Neuronal stem cell (in vitro differentiated cells): ENCODE measurements around the gene GYPE.
"Not testable (repeated sequence)": the region's sequence is repeated elsewhere in the genome, so short reads cannot be mapped to it uniquely, and the experiment has no call there.

Experiments
- DNase-seq: peaks from one replicate; pipeline ENCODE4 v3.0.0-alpha.2; 2013; ENCODE audit warnings: low spot score
- H2AFZ ChIP-seq: one replicate; pipeline ENCODE4 v1.6.1; 2013; ENCODE audit warnings: mild to moderate bottlenecking, low read length, inconsistent platforms
- H2AK5ac ChIP-seq: 2 replicates; pipeline ENCODE4 v1.6.1; 2013; ENCODE audit warnings: low read depth, mild to moderate bottlenecking, inconsistent platforms, low read length, moderate library complexity, mixed read lengths
- H2BK120ac ChIP-seq: 2 replicates; pipeline ENCODE4 v1.6.1; 2013; ENCODE audit warnings: low read depth, mild to moderate bottlenecking, inconsistent platforms, low read length, moderate library complexity, mixed read lengths
- H2BK12ac ChIP-seq: one replicate; pipeline ENCODE4 v1.6.1; 2013; ENCODE audit warnings: low read length, inconsistent platforms
- H2BK15ac ChIP-seq: 2 replicates; pipeline ENCODE4 v1.6.1; 2013; ENCODE audit warnings: mild to moderate bottlenecking, low read length, inconsistent platforms, mixed read lengths
- H2BK5ac ChIP-seq: one replicate; pipeline ENCODE4 v1.6.1; 2013; ENCODE audit warnings: inconsistent platforms, mild to moderate bottlenecking, low read length, moderate library complexity
- H3K14ac ChIP-seq: one replicate; pipeline ENCODE4 v1.6.1; 2013; ENCODE audit warnings: low read length, inconsistent platforms
- H3K18ac ChIP-seq: 2 replicates; pipeline ENCODE4 v1.6.1; 2013; ENCODE audit warnings: low read length, inconsistent platforms
- H3K23ac ChIP-seq: 2 replicates; pipeline ENCODE4 v1.6.1; 2013; ENCODE audit warnings: low read depth, mild to moderate bottlenecking, mixed read lengths, low read length, inconsistent platforms; ENCODE audit not compliant: poor library complexity
- H3K27ac ChIP-seq: replicated peaks from 3 replicates; pipeline ENCODE4 v1.5.1; 2013; ENCODE audit warnings: low read length, inconsistent platforms
- H3K27me3 ChIP-seq, 3 experiments: 2 replicates each; pipeline ENCODE4 v1.6.1; 2013; ENCODE audit warnings: low read length in 3 of 3, mild to moderate bottlenecking in 2 of 3, inconsistent platforms in 1 of 3, low read depth in 1 of 3, mixed read lengths in 1 of 3, moderate library complexity in 1 of 3; ENCODE audit not compliant: control insufficient read depth in 3 of 3, insufficient read depth in 3 of 3
- H3K36me3 ChIP-seq, 2 donors: replicated peaks in 1 of 2; 2 replicates each; pipeline ENCODE4 v1.6.1; 2013; ENCODE audit warnings: low read length in 2 of 2; ENCODE audit not compliant: control insufficient read depth in 2 of 2, insufficient read depth in 2 of 2
- H3K4ac ChIP-seq: 2 replicates; pipeline ENCODE4 v1.6.1; 2013; ENCODE audit warnings: inconsistent platforms, mild to moderate bottlenecking, low read length, moderate library complexity
- H3K4me1 ChIP-seq, 2 donors: 1 replicate in 1 of 2; 2 replicates in 1 of 2; pipeline ENCODE4 v1.6.1; 2013; ENCODE audit warnings: low read length in 2 of 2, low read depth in 1 of 2; ENCODE audit not compliant: control insufficient read depth in 2 of 2, insufficient read depth in 1 of 2
- H3K4me2 ChIP-seq: one replicate; pipeline ENCODE4 v1.6.1; 2013; ENCODE audit warnings: mild to moderate bottlenecking, low read length, inconsistent platforms; ENCODE audit not compliant: insufficient read depth, poor library complexity, severe bottlenecking
- H3K4me3 ChIP-seq, 2 donors: 2 replicates each; pipeline ENCODE4 v1.5.1; 2013; ENCODE audit warnings: low read length in 2 of 2, mild to moderate bottlenecking in 2 of 2, inconsistent platforms in 1 of 2, moderate library complexity in 1 of 2
- H3K79me1 ChIP-seq: one replicate; pipeline ENCODE4 v1.6.1; 2013; ENCODE audit warnings: low read depth, mild to moderate bottlenecking, inconsistent platforms, low read length, moderate library complexity
- H3K9ac ChIP-seq: one replicate; pipeline ENCODE4 v1.6.1; 2013; ENCODE audit warnings: mild to moderate bottlenecking, low read depth, low read length, inconsistent platforms; ENCODE audit not compliant: poor library complexity
- H3K9me3 ChIP-seq, 2 donors: replicated peaks in 1 of 2; 2 replicates each; pipeline versions ENCODE3 to v1.6.1; 2013; ENCODE audit warnings: low read length in 2 of 2, mild to moderate bottlenecking in 2 of 2, inconsistent platforms in 1 of 2, low read depth in 1 of 2, mixed read lengths in 1 of 2, moderate library complexity in 1 of 2; ENCODE audit not compliant: control insufficient read depth in 2 of 2, insufficient read depth in 1 of 2
- H4K8ac ChIP-seq: one replicate; pipeline ENCODE4 v1.6.1; 2013; ENCODE audit warnings: low read depth, mild to moderate bottlenecking, inconsistent platforms, low read length, moderate library complexity
- H4K91ac ChIP-seq: one replicate; pipeline ENCODE4 v1.6.1; 2013; ENCODE audit warnings: low read length, low read depth, mild to moderate bottlenecking, inconsistent platforms; ENCODE audit not compliant: poor library complexity
- WGBS, 2 donors: extraction: QIAGEN DNeasy Blood & Tissue Kit; methylation state at CpG; one replicate each; pipeline ENCODE4 v1.1.7; 2013; ENCODE audit warnings: missing lambda C conversion rate in 2 of 2, mixed read lengths in 1 of 2; ENCODE audit not compliant: insufficient read length in 2 of 2, insufficient replicate concordance in 1 of 2; ENCODE audit errors: extremely low coverage in 2 of 2; 5-methylcytosine and 5-hydroxymethylcytosine counted together

The GYPE gene

GRCh38 chr4:143829239-143829620 is 76.1 kb downstream of the GYPE start:
- not testable (repeated sequence) for H3K4me3 ChIP-seq, DNase-seq

More at GRCh38 chr4:143829239-143829620, 76.1 kb downstream of the GYPE start:
- H3K4ac ChIP-seq, H2BK120ac ChIP-seq, H2BK5ac ChIP-seq, H3K79me1 ChIP-seq, H3K9ac ChIP-seq, H3K18ac ChIP-seq, H3K9me3 ChIP-seq, H3K27ac ChIP-seq, H3K4me2 ChIP-seq, H2BK15ac ChIP-seq, H3K14ac ChIP-seq, H2AFZ ChIP-seq, H3K23ac ChIP-seq, H3K4me1 ChIP-seq, H2AK5ac ChIP-seq, H2BK12ac ChIP-seq, H3K27me3 ChIP-seq, H4K91ac ChIP-seq, H4K8ac ChIP-seq, H3K36me3 ChIP-seq: not testable (repeated sequence)
- WGBS, 2 donors: no CpG with 5 or more reads among the region's 4 CpGs
